Activated gamma-delta T cell (primary cell): ENCODE results near the gene CALN1.
"Not testable (repeated sequence)": the region's sequence is repeated elsewhere in the genome, so short reads cannot be mapped to it uniquely, and the experiment has no call there.

Source experiments
- DNase-seq: peaks from one replicate; lab custom pipeline; 2025; lab: John Stamatoyannopoulos, UW

Gene CALN1

GRCh38 chr7:72092769-72093168 lies 319.4 kb downstream of the CALN1 start:
- no peak for DNase-seq

- DNase-seq: no peak
Measured at GRCh38 chr7:72087926-72088325, 324.2 kb downstream of the CALN1 start.

- DNase-seq: no peak
Measured at GRCh38 chr7:72080865-72081510, 331.1 kb downstream of the CALN1 start.

GRCh38 chr7:72080341-72080766 lies 331.8 kb downstream of the CALN1 start:
- DNase-seq: no peak

- DNase-seq: no peak
Measured at GRCh38 chr7:72078856-72079255, 333.3 kb downstream of the CALN1 start.

GRCh38 chr7:72078301-72078700 lies 333.8 kb downstream of the CALN1 start:
- DNase-seq: no peak

- no peak for DNase-seq
Measured at GRCh38 chr7:72077786-72078185, 334.4 kb downstream of the CALN1 start.

- DNase-seq: no peak
Measured at GRCh38 chr7:72072901-72073300, 339.2 kb downstream of the CALN1 start.

GRCh38 chr7:72069263-72069662 lies 342.9 kb downstream of the CALN1 start:
- DNase-seq: no peak

- not testable (repeated sequence) for DNase-seq
Measured at GRCh38 chr7:72065764-72066163, 346.4 kb downstream of the CALN1 start.

GRCh38 chr7:72064916-72065315 lies 347.2 kb downstream of the CALN1 start:
- no peak for DNase-seq

- no peak for DNase-seq
Measured at GRCh38 chr7:72063330-72063729, 348.8 kb downstream of the CALN1 start.

GRCh38 chr7:72062666-72063065 lies 349.5 kb downstream of the CALN1 start:
- DNase-seq: no peak

- no peak for DNase-seq
Measured at GRCh38 chr7:72059925-72060324, 352.2 kb downstream of the CALN1 start.

GRCh38 chr7:72058579-72058978 lies 353.6 kb downstream of the CALN1 start:
- DNase-seq: no peak

- no peak for DNase-seq
Measured at GRCh38 chr7:72057796-72058195, 354.3 kb downstream of the CALN1 start.

- no peak for DNase-seq
Measured at GRCh38 chr7:72057231-72057630, 354.9 kb downstream of the CALN1 start.

- no peak for DNase-seq
Measured at GRCh38 chr7:72055426-72055825, 356.7 kb downstream of the CALN1 start.

- DNase-seq: no peak
Measured at GRCh38 chr7:72053292-72053691, 358.8 kb downstream of the CALN1 start.

GRCh38 chr7:72048420-72048819 lies 363.7 kb downstream of the CALN1 start:
- no peak for DNase-seq

GRCh38 chr7:72042855-72043254 lies 369.3 kb downstream of the CALN1 start:
- DNase-seq: no peak

GRCh38 chr7:72040641-72041040 lies 371.5 kb downstream of the CALN1 start:
- DNase-seq: no peak

GRCh38 chr7:72039460-72039859 lies 372.7 kb downstream of the CALN1 start:
- no peak for DNase-seq

- DNase-seq: no peak
Measured at GRCh38 chr7:72038022-72038732, 374.0 kb downstream of the CALN1 start.
